Thyroid gland (tissue), 4 donors: ENCODE data around the gene NEU3.

ENCODE experiments used
- POLR2A ChIP-seq, 2 donors: fragments of 450-650 bp; IDR thresholded peaks; one replicate each; pipeline ENCODE4 v1.6.1; 2017; ENCODE audit warnings: antibody characterized with exemption in 2 of 2, mild to moderate bottlenecking in 2 of 2, moderate library complexity in 1 of 2
- TF ChIP-seq, protein P1 (sequence below), 6 experiments: fragments of 200-600 bp in 3 of 6; fragments of 450-650 bp in 3 of 6; sonication (generic) in 3 of 6; IDR thresholded peaks; one replicate each; pipeline ENCODE4 v1.5.1; 2016 to 2019; ENCODE audit warnings: antibody characterized with exemption in 6 of 6, mild to moderate bottlenecking in 2 of 6, inconsistent platforms in 1 of 6, moderate library complexity in 1 of 6

DNA sequence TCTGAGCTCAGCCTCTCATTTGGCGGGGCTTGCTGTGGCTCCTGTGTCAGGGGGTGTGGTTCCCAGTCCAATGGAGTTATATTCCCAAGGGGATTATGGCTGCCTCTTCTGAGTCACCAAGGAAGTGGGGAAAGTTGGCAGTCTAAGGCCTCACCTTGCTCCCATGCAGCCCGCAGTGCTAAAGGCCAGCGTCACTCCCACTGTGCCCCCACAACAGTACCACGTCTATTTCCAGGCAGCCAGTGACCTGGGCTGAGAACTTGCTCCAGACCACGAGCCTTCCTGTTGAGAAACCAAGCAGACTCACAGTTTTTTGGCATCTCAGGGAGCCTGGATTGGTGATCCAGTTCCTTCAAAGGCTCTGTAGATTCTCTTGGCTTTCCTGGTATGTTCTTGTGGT, 62.3 kb downstream of the NEU3 start:
- TF ChIP-seq, protein P1, sequence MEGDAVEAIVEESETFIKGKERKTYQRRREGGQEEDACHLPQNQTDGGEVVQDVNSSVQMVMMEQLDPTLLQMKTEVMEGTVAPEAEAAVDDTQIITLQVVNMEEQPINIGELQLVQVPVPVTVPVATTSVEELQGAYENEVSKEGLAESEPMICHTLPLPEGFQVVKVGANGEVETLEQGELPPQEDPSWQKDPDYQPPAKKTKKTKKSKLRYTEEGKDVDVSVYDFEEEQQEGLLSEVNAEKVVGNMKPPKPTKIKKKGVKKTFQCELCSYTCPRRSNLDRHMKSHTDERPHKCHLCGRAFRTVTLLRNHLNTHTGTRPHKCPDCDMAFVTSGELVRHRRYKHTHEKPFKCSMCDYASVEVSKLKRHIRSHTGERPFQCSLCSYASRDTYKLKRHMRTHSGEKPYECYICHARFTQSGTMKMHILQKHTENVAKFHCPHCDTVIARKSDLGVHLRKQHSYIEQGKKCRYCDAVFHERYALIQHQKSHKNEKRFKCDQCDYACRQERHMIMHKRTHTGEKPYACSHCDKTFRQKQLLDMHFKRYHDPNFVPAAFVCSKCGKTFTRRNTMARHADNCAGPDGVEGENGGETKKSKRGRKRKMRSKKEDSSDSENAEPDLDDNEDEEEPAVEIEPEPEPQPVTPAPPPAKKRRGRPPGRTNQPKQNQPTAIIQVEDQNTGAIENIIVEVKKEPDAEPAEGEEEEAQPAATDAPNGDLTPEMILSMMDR (IDR thresholded peaks at IDR 0.05): no peak
- TF ChIP-seq POLR2A (IDR thresholded peaks at IDR 0.05): no peak
